GM10248 (cell line): ENCODE data around the gene KRTAP5-1.
"Not testable (repeated sequence)": the region's sequence is repeated elsewhere in the genome, so short reads cannot be mapped to it uniquely, and the experiment has no call there.

Experiments
- CTCF ChIA-PET: fragments of 300-600 bp; sonication (Branson Sonifier 250); formaldehyde crosslinking; extraction: SDS; loops from one replicate; lab custom pipeline; 2021; ENCODE audit warnings: antibody characterized with exemption; lab: Yijun Ruan, JAX
- POLR2A ChIA-PET: fragments of 350-650 bp; sonication (Branson Sonifier 250); formaldehyde crosslinking; extraction: SDS; loops from one replicate; lab custom pipeline; 2020; ENCODE audit warnings: antibody characterized with exemption; lab: Yijun Ruan, JAX
- DNase-seq: peaks from one replicate; pipeline ENCODE4 v3.0.0; 2012; ENCODE audit errors: extremely low spot score
- CTCF ChIP-seq: IDR thresholded peaks from 2 replicates; pipeline ENCODE4 v1.5.1; 2012; ENCODE audit warnings: mild to moderate bottlenecking, low read depth; ENCODE audit errors: extremely low read depth, missing control alignments, control extremely low read depth

Gene KRTAP5-1

GRCh38 chr11:1592628-1593027, 7.5 kb upstream of the KRTAP5-1 start:
- CTCF ChIA-PET = interaction anchor here (5.4 kb wide), 1 partner anchor 19 kb away, joined by 38 read pairs; no protein-coding TSS in a partner anchor
- no peak for TF ChIP-seq CTCF
- POLR2A ChIA-PET = no interaction called here
- no peak for DNase-seq

DNA sequence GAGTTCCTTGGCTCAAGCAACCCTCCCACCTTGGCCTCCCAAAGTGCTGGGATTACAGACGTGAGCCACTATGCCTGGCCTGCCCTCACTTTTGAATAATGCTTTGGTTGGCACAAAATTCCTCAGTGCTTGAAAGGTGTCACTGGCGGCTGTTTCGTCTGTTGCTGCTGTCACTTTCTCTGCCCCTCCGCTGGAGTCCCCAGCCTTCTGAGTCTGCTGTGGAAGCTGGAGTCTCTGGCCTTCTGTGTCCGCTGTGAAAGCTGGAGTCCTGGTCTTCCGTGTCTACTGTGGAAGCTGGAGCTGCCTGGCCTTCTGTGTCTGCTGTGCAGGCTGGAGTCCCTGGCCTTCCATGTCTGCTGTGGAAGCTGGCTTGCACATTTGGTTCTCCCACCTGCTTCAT, 4.9 kb upstream of the KRTAP5-1 start:
- ChIA-PET CTCF (interaction anchor here (0.7 to 5.4 kb wide), 2 partner anchors 16 to 104 kb away, joined by 3 to 38 read pairs; no protein-coding TSS in a partner anchor), POLR2A (no interaction called here)
- DNase-seq = no peak
- TF ChIP-seq CTCF = no peak

DNA sequence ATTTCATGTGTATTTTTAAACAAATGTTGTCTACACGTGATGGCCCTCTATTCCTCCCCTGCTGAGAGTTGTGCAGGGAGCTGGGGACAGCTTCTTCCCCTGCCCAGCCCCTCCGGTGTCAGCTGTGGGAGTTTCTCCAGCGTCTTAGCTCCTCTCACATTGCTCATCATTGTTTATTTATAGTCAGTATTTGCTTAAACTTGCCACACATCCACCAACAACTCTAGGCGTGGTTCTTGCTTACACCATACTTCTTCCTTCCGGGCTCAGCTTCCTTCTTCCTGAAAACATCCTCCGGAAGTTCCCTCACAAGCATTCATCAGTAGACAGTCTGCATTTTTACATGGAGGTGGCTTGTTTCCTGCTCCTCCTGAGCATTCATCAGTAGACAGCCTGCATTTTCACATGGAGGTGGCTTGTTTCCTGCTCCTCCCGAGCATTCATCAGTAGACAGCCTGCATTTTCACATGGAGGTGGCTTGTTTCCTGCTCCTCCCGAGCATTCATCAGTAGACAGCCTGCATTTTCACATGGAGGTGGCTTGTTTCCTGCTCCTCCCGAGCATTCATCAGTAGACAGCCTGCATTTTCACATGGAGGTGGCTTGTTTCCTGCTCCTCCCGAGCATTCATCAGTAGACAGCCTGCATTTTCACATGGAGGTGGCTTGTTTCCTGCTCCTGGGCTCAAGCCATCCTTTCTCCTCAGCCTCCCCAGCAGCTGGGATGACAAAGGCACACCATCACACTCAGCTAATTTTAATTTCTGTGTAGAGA, 4.3 kb upstream of the KRTAP5-1 start:
- DNase-seq, POLR2A ChIA-PET: not testable (repeated sequence)
- CTCF ChIA-PET = interaction anchor here (1.4 to 5.4 kb wide), 2 partner anchors 15 to 16 kb away, joined by 3 to 38 read pairs; no protein-coding TSS in a partner anchor

GRCh38 chr11:1586699-1587098, 1.6 kb upstream of the KRTAP5-1 start:
- ChIA-PET CTCF (interaction anchor here (0.7 to 1.1 kb wide), 3 partner anchors 9 to 12 kb away, joined by 3 to 5 read pairs (median 3); no protein-coding TSS in a partner anchor), POLR2A (no interaction called here)
- no peak for TF ChIP-seq CTCF
- no peak for DNase-seq

- DNase-seq, POLR2A ChIA-PET: not testable (repeated sequence)
- CTCF ChIA-PET = interaction anchor here (1.0 kb wide), 1 partner anchor 8 kb away, joined by 5 read pairs; no protein-coding TSS in a partner anchor
Observed at GRCh38 chr11:1582909-1583308, 2.2 kb downstream of the KRTAP5-1 start.

GRCh38 chr11:1581976-1582375, 3.1 kb downstream of the KRTAP5-1 start:
- ChIA-PET CTCF (interaction anchor here (0.8 to 1.1 kb wide), 3 partner anchors 13 to 33 kb away, joined by 3 read pairs; no protein-coding TSS in a partner anchor), POLR2A (no interaction called here)
- no peak for DNase-seq
- no peak for TF ChIP-seq CTCF

GRCh38 chr11:1576825-1577224, 8.3 kb downstream of the KRTAP5-1 start:
- TF ChIP-seq CTCF = no peak
- CTCF ChIA-PET = interaction anchor here (0.7 to 3.2 kb wide), 4 partner anchors 12 to 194 kb away, joined by 3 to 12 read pairs (median 3); no protein-coding TSS in a partner anchor
- DNase-seq = no peak
- POLR2A ChIA-PET = no interaction called here

GRCh38 chr11:1575756-1576155, 9.3 kb downstream of the KRTAP5-1 start:
- DNase-seq, POLR2A ChIA-PET: not testable (repeated sequence)
- CTCF ChIA-PET = interaction anchor here (1.1 to 3.4 kb wide), 10 partner anchors 11 to 371 kb away, joined by 3 to 38 read pairs (median 6); partner anchors contain the start of gene KRTAP5-2
